ENCODE measurements around the gene CDK5R1.
"Not testable (repeated sequence)": the region's sequence is repeated elsewhere in the genome, so short reads cannot be mapped to it uniquely, and the experiment has no call there.

Gene CDK5R1

GRCh38 chr17:32486701-32487472 is at the start of gene CDK5R1:
CDK5R1 (plus strand) TSS chr17:32486993; CDS start chr17:32487621, 628 bp downstream.
- Histone ChIP-seq H3K9me3 (no peaks in the 10 kb centered on the region), H3K4me1 (peaks cover 8% of the 10 kb centered on the region), H3K27me3 (ENCODE audit: low read depth) (no peaks in the 10 kb centered on the region), H3K36me3 (replicated peaks) (peaks cover 26% of the 10 kb centered on the region), H3K4me3 (peak within 1 kb of the TSS; percentile 47)
- peak; percentile 53 to 86 for DNase-seq (ENCODE audit: low spot score in 2 of 2)
- in situ Hi-C loops (cut with MboI; ENCODE audit: low sequenced_read_pairs) = loop anchor here (10.0 kb wide), 1 partner anchor 268 kb away; no protein-coding TSS in a partner anchor

DNA sequence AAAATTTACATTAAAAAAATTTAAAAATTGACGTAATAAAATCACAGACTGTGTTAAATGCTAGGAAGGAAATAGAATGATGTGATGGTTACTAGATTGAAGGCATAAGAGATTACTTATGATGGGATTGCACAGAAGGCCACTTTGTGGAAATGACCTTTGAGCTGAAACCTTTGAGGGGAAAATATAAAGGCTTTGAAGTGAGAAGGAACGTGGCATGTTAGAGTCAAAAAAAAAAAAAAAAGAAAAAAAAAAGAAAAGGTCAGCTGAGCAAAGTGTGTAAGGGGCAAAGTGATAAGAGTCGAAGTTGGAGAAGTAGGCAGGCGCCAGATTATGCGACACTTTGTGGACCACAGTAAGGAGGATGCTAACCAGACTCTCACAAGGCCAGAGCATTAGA is 46.1 kb upstream of the CDK5R1 start:
- in situ Hi-C loops (cut with MboI; ENCODE audit: low sequenced_read_pairs) = no loop called here
- Histone ChIP-seq H3K4me3 (no peak overlapping the region), H3K9me3 (no peaks in the 10 kb centered on the region; the same call in 1 of the 2 replicates), H3K36me3 (replicated peaks) (peaks cover 7% of the 10 kb centered on the region), H3K27me3 (ENCODE audit: low read depth) (no peaks in the 10 kb centered on the region), H3K4me1 (peaks cover 4% of the 10 kb centered on the region)
- no peak for DNase-seq (ENCODE audit: low spot score in 2 of 2)

DNA sequence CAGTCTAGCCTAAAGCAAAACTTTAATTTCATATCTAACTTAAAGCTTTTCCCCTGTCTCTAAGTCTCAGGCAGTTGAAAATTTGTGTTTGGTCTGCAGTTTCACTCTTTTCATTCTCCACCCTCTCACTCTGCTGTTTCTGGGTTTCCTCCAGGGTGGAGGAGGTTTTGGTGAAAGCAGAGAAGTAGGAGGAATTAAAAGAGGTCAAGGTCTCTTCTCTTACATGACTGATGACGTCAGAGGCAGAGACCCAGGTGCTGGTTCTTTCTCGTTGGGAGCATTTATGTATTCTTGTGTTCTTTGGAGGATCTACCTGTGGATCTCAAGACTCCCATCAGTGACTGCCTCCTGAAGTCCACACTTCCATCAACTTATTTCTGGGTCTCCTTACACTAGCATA is 44.9 kb upstream of the CDK5R1 start:
- Histone ChIP-seq H3K36me3 (replicated peaks) (peaks cover 8% of the 10 kb centered on the region), H3K4me1 (peaks cover 13% of the 10 kb centered on the region), H3K4me3 (no peak overlapping the region), H3K27me3 (ENCODE audit: low read depth) (no peaks in the 10 kb centered on the region), H3K9me3 (no peaks in the 10 kb centered on the region; the same call in 1 of the 2 replicates)
- in situ Hi-C loops (cut with MboI; ENCODE audit: low sequenced_read_pairs) = no loop called here
- no peak for DNase-seq (ENCODE audit: low spot score in 2 of 2)

- no peaks in the 10 kb centered on the region; the same call in 1 of the 2 replicates for H3K9me3 ChIP-seq
- peaks cover 20% of the 10 kb centered on the region for H3K36me3 ChIP-seq (replicated peaks)
- DNase-seq (ENCODE audit: low spot score in 2 of 2) = no peak
- H3K4me3 ChIP-seq = peak overlapping the region; percentile 98
- in situ Hi-C loops (cut with MboI; ENCODE audit: low sequenced_read_pairs) = no loop called here
- peaks cover 16% of the 10 kb centered on the region for H3K4me1 ChIP-seq
- H3K27me3 ChIP-seq (ENCODE audit: low read depth) = no peaks in the 10 kb centered on the region
These were observed 42.9 kb upstream of the CDK5R1 start for GRCh38 chr17:32443827-32444300.

- H3K4me3 ChIP-seq = peak within 1 kb of the TSS; percentile 98
- in situ Hi-C loops (cut with MboI; ENCODE audit: low sequenced_read_pairs) = no loop called here
These were observed 42.3 kb upstream of the CDK5R1 start, which contains the start of gene PSMD11 for GRCh38 chr17:32444301-32445073. PSMD11 (plus strand) TSS chr17:32444510; CDS start chr17:32444524, 14 bp downstream.

GRCh38 chr17:32445074-32445415 is 41.7 kb upstream of the CDK5R1 start:
- H3K36me3 ChIP-seq (replicated peaks) = peaks cover 30% of the 10 kb centered on the region
- no peaks in the 10 kb centered on the region; the same call in 1 of the 2 replicates for H3K9me3 ChIP-seq
- peaks cover 16% of the 10 kb centered on the region for H3K4me1 ChIP-seq
- in situ Hi-C loops (cut with MboI; ENCODE audit: low sequenced_read_pairs) = no loop called here
- no peaks in the 10 kb centered on the region for H3K27me3 ChIP-seq (ENCODE audit: low read depth)
- peak; percentile 29 to 50 for DNase-seq (ENCODE audit: low spot score in 2 of 2)
- H3K4me3 ChIP-seq = peak overlapping the region; percentile 98

More at GRCh38 chr17:32444301-32445073, 42.3 kb upstream of the CDK5R1 start, which contains the start of gene PSMD11:
- peak; percentile 93 to 99 for DNase-seq (ENCODE audit: low spot score in 2 of 2)
- Histone ChIP-seq H3K27me3 (ENCODE audit: low read depth) (no peaks in the 10 kb centered on the region), H3K36me3 (replicated peaks) (peaks cover 26% of the 10 kb centered on the region), H3K4me1 (peaks cover 16% of the 10 kb centered on the region), H3K9me3 (no peaks in the 10 kb centered on the region; the same call in 1 of the 2 replicates)

- peak overlapping the region; percentile 98 for H3K4me3 ChIP-seq
- no peaks in the 10 kb centered on the region; the same call in 1 of the 2 replicates for H3K9me3 ChIP-seq
- H3K36me3 ChIP-seq (replicated peaks) = peaks cover 30% of the 10 kb centered on the region
- H3K27me3 ChIP-seq (ENCODE audit: low read depth) = no peaks in the 10 kb centered on the region
- no peak for DNase-seq (ENCODE audit: low spot score in 2 of 2)
- H3K4me1 ChIP-seq = peaks cover 16% of the 10 kb centered on the region
- in situ Hi-C loops (cut with MboI; ENCODE audit: low sequenced_read_pairs) = no loop called here
These were observed 41.3 kb upstream of the CDK5R1 start for GRCh38 chr17:32445497-32445896.

GRCh38 chr17:32445971-32446370 is 40.8 kb upstream of the CDK5R1 start:
- in situ Hi-C loops (cut with MboI; ENCODE audit: low sequenced_read_pairs) = no loop called here
- no peak for DNase-seq (ENCODE audit: low spot score in 2 of 2)
- no peaks in the 10 kb centered on the region; the same call in 1 of the 2 replicates for H3K9me3 ChIP-seq
- H3K27me3 ChIP-seq (ENCODE audit: low read depth) = no peaks in the 10 kb centered on the region
- H3K4me1 ChIP-seq = peaks cover 16% of the 10 kb centered on the region
- H3K4me3 ChIP-seq = peak overlapping the region; percentile 98
- peaks cover 30% of the 10 kb centered on the region for H3K36me3 ChIP-seq (replicated peaks)

- H3K9me3 ChIP-seq = no peaks in the 10 kb centered on the region; the same call in 1 of the 2 replicates
- no peak for DNase-seq (ENCODE audit: low spot score in 2 of 2)
- no peaks in the 10 kb centered on the region for H3K27me3 ChIP-seq (ENCODE audit: low read depth)
- in situ Hi-C loops (cut with MboI; ENCODE audit: low sequenced_read_pairs) = no loop called here
- H3K4me3 ChIP-seq = no peak overlapping the region
- H3K36me3 ChIP-seq (replicated peaks) = peaks cover 36% of the 10 kb centered on the region
- H3K4me1 ChIP-seq = peaks cover 16% of the 10 kb centered on the region
These were observed 39.8 kb upstream of the CDK5R1 start for GRCh38 chr17:32446949-32447348.

DNA sequence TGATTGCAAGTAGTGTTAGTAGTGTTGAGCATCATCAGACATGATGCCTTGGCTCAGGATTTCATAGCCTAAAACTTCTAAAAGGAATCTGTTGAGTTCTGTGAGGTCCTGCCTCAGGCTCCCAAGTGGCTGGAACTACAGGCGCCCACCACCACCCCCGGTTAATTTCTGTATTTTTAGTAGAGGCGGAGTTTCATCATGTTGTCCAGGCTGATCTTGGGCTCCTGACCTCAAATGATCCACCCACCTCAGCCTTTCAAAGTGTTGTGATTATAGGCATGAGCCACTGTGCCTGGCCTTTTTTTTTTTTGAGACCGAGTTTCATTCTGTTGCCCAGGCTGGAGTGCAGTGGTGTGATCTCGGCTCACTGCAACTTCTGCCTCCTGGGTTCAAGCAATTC is 36.8 kb upstream of the CDK5R1 start:
- Histone ChIP-seq H3K4me1 (peaks cover 13% of the 10 kb centered on the region), H3K4me3 (no peak overlapping the region), H3K27me3 (ENCODE audit: low read depth) (no peaks in the 10 kb centered on the region), H3K9me3 (no peaks in the 10 kb centered on the region), H3K36me3 (replicated peaks) (peaks cover 60% of the 10 kb centered on the region)
- in situ Hi-C loops (cut with MboI; ENCODE audit: low sequenced_read_pairs) = no loop called here
- no peak for DNase-seq (ENCODE audit: low spot score in 2 of 2)

- peaks cover 13% of the 10 kb centered on the region for H3K4me1 ChIP-seq
- in situ Hi-C loops (cut with MboI; ENCODE audit: low sequenced_read_pairs); H3K4me3 ChIP-seq; H3K9me3 ChIP-seq; DNase-seq (ENCODE audit: low spot score in 2 of 2); H3K27me3 ChIP-seq (ENCODE audit: low read depth): not testable (repeated sequence)
- peaks cover 64% of the 10 kb centered on the region for H3K36me3 ChIP-seq (replicated peaks)
These were observed 36.4 kb upstream of the CDK5R1 start for GRCh38 chr17:32450379-32450778.

DNA sequence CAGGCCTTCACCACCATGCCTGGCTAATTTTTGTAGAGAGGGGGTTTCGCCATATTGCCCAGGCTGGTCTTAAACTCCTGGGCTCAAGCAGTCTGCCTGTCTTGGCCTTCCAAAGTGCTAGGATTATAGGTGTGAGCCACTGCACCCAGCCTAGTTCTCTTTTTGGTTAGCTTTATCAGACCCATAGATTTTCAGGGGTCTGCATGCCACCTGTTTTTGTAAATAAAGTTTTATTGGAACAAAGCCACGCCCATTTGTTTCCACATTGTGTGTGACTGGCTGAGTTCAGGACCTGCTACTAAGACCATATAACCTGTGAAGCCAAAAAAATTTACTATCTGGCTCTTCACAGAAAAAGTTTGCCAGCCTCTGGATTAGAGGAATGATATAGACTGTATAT is 34.9 kb upstream of the CDK5R1 start:
- Histone ChIP-seq H3K4me1 (peaks cover 3% of the 10 kb centered on the region; the same call in 1 of the 2 replicates), H3K4me3 (no peak overlapping the region), H3K9me3 (no peaks in the 10 kb centered on the region), H3K27me3 (ENCODE audit: low read depth) (no peaks in the 10 kb centered on the region), H3K36me3 (replicated peaks) (peaks cover 74% of the 10 kb centered on the region)
- DNase-seq (ENCODE audit: low spot score in 2 of 2) = no peak
- in situ Hi-C loops (cut with MboI; ENCODE audit: low sequenced_read_pairs) = no loop called here

DNA sequence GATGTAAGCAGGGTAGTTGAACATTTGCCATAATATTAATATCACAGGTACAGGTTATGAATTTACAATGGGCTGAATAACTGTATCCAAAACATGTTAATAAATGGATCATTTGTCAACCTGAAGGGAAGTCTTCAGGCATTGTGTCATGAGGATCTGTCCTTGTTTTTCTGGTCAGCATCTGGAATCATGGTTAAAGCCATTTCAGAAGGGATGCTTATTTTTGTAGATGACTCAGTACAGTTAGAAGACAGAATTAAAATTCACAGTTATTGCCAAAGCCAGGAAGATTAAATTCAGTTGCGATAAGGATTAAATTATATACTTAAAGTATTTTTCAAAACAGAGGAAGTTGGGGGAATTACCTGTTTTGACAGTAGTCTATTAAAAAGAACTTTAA is 34.5 kb upstream of the CDK5R1 start:
- no peaks in the 10 kb centered on the region; the same call in 1 of the 2 replicates for H3K4me1 ChIP-seq
- H3K9me3 ChIP-seq = no peaks in the 10 kb centered on the region
- in situ Hi-C loops (cut with MboI; ENCODE audit: low sequenced_read_pairs) = no loop called here
- DNase-seq (ENCODE audit: low spot score in 2 of 2) = no peak
- no peak overlapping the region for H3K4me3 ChIP-seq
- H3K36me3 ChIP-seq (replicated peaks) = peaks cover 72% of the 10 kb centered on the region
- no peaks in the 10 kb centered on the region for H3K27me3 ChIP-seq (ENCODE audit: low read depth)
